Transverse colon (tissue), 4 donors: ENCODE data around the gene NR1H2.

ENCODE experiments used
- POLR2A ChIP-seq: fragments of 450-650 bp; IDR thresholded peaks from one replicate; pipeline ENCODE4 v1.6.1; 2016; ENCODE audit warnings: antibody characterized with exemption, mild to moderate bottlenecking, moderate library complexity
- POLR2AphosphoS5 ChIP-seq, 3 donors: sonication (generic); formaldehyde crosslinking; IDR thresholded peaks; one replicate each; pipeline ENCODE4 v1.6.1; 2016; ENCODE audit warnings: antibody characterized with exemption in 3 of 3
- TF ChIP-seq, protein P1 (sequence below), 5 experiments: fragments of 200-600 bp in 3 of 5; fragments of 450-650 bp in 2 of 5; sonication (generic) in 3 of 5; IDR thresholded peaks; 1 replicate in 2 of 5; 2 replicates in 3 of 5; pipeline ENCODE4 v1.5.1; 2016 to 2017; ENCODE audit warnings: antibody characterized with exemption in 5 of 5, inconsistent platforms in 3 of 5, mild to moderate bottlenecking in 2 of 5, moderate library complexity in 1 of 5

DNA sequence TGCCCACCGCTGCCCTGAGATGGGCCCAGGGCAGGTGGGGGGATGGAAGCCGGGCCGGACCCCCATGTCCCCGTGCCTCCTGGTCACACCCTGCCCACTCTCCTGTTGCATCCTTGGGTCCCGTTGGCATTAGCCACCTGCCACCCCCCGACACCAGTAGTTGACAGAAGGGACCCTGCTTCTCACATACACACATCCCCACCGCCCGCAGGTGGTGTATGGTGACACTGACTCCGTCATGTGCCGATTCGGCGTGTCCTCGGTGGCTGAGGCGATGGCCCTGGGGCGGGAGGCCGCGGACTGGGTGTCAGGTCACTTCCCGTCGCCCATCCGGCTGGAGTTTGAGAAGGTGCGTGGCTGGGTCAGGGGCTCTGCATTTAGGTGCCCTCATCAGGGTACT, 37.3 kb downstream of the NR1H2 start:
- TF ChIP-seq, protein P1, sequence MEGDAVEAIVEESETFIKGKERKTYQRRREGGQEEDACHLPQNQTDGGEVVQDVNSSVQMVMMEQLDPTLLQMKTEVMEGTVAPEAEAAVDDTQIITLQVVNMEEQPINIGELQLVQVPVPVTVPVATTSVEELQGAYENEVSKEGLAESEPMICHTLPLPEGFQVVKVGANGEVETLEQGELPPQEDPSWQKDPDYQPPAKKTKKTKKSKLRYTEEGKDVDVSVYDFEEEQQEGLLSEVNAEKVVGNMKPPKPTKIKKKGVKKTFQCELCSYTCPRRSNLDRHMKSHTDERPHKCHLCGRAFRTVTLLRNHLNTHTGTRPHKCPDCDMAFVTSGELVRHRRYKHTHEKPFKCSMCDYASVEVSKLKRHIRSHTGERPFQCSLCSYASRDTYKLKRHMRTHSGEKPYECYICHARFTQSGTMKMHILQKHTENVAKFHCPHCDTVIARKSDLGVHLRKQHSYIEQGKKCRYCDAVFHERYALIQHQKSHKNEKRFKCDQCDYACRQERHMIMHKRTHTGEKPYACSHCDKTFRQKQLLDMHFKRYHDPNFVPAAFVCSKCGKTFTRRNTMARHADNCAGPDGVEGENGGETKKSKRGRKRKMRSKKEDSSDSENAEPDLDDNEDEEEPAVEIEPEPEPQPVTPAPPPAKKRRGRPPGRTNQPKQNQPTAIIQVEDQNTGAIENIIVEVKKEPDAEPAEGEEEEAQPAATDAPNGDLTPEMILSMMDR (IDR thresholded peaks at IDR 0.05), result no peak
- TF ChIP-seq POLR2A (no peak), POLR2AphosphoS5 (IDR thresholded peaks at IDR 0.05) (no peak)
